GM12878 (cell line): ENCODE results near the gene NR2F2. TPM values are rescaled to one million over a fixed set of nuclear protein-coding genes. Genes with fewer than 3 reads are reported as not detected.
A peak's percentile ranks its signal among the peaks of the same experiment; 100 is the strongest.

Experiments used
- ATAC-seq: fragments of 200-7000 bp; cut with Tn5 transposase; 3 replicates; pipeline ENCODE4 v1.9.1; 2020; ENCODE audit warnings: mild to moderate bottlenecking, moderate library complexity
- BruUV-seq: library from RNA; stranded (reverse); fragments of 400-500 nt; replicated peaks from 2 replicates; lab custom pipeline; 2021; lab: Mats Ljungman, UMichigan
- CTCF ChIA-PET: fragments of 300-600 bp; sonication (Branson Sonifier 250); formaldehyde crosslinking; extraction: SDS; loops from one replicate; lab custom pipeline; 2021; ENCODE audit warnings: inconsistent platforms; lab: Yijun Ruan, JAX
- POLR2A ChIA-PET: fragments of 350-600 bp; formaldehyde crosslinking; extraction: SDS; loops from one replicate; lab custom pipeline; 2021; ENCODE audit warnings: inconsistent platforms; lab: Charles Lee
- RAD21 ChIA-PET: fragments of 300-600 bp; sonication (Branson Sonifier 250); formaldehyde crosslinking; loops from one replicate; lab custom pipeline; 2023; ENCODE audit warnings: antibody characterized with exemption; ENCODE audit not compliant: unreplicated experiment; lab: Charles Lee
- SMC1A ChIA-PET: fragments of 300-600 bp; sonication (Branson Sonifier 250); formaldehyde crosslinking; loops from one replicate; lab custom pipeline; 2023; ENCODE audit not compliant: unreplicated experiment, uncharacterized antibody; lab: Charles Lee
- DNase-seq: peaks from one replicate; pipeline ENCODE4 v3.0.0-alpha.2; 2011; ENCODE audit warnings: low read depth, low spot score
- FAIRE-seq: peaks from 3 replicates; lab custom pipeline; 2011; peaks lifted over from hg19 to GRCh38; lab: Jason Lieb, UNC
- H2AFZ ChIP-seq: 2 replicates; pipeline ENCODE4 v1.6.0; 2011; ENCODE audit warnings: low read depth, low read length, control low read depth; ENCODE audit not compliant: control insufficient read depth
- H3K27ac ChIP-seq: 2 replicates; pipeline ENCODE4 v1.5.1; 2011; ENCODE audit warnings: control low read depth; ENCODE audit not compliant: control insufficient read depth, insufficient read depth
- H3K27me3 ChIP-seq, 2 experiments: replicated peaks in 1 of 2; 2 replicates each; pipeline versions ENCODE4 v1.6.0 to v1.6.1; 2011; ENCODE audit warnings: low read length in 1 of 2; ENCODE audit not compliant: control insufficient read depth in 2 of 2, insufficient read depth in 2 of 2
- H3K36me3 ChIP-seq, 2 experiments: 2 replicates each; pipeline ENCODE4 v1.5.1; 2011; ENCODE audit warnings: low read length in 1 of 2; ENCODE audit not compliant: control insufficient read depth in 2 of 2, insufficient read depth in 2 of 2
- H3K4me1 ChIP-seq: 2 replicates; pipeline ENCODE4 v1.6.1; 2011; ENCODE audit warnings: mild to moderate bottlenecking, low read length, moderate library complexity, mixed read lengths; ENCODE audit not compliant: control insufficient read depth, insufficient read depth
- H3K4me2 ChIP-seq: 2 replicates; pipeline ENCODE4 v1.6.0; 2011; ENCODE audit warnings: control low read depth; ENCODE audit not compliant: control insufficient read depth, insufficient read depth
- H3K4me3 ChIP-seq: fragments of 200-600 bp; sonication (generic); 2 replicates; pipeline ENCODE4 v1.5.1; 2016
- H3K79me2 ChIP-seq: 2 replicates; pipeline ENCODE4 v1.6.0; 2011; ENCODE audit warnings: low read length; ENCODE audit not compliant: control insufficient read depth, insufficient read depth
- H3K9ac ChIP-seq: 2 replicates; pipeline ENCODE4 v1.8.0; 2011; ENCODE audit warnings: low read length, control low read depth, mixed read lengths; ENCODE audit not compliant: control insufficient read depth, insufficient read depth
- H3K9me3 ChIP-seq: replicated peaks from 3 replicates; pipeline ENCODE4 v1.5.1; 2011; ENCODE audit warnings: mild to moderate bottlenecking, low read length; ENCODE audit not compliant: control insufficient read depth, insufficient read depth
- H4K20me1 ChIP-seq: 2 replicates; pipeline ENCODE4 v1.6.0; 2011; ENCODE audit not compliant: control insufficient read depth, insufficient read depth
- ATF2 ChIP-seq: IDR thresholded peaks from 2 replicates; pipeline ENCODE4 v1.6.1; 2012; ENCODE audit warnings: low read length, inconsistent platforms
- BCL3 ChIP-seq: IDR thresholded peaks from 2 replicates; pipeline ENCODE4 v1.6.1; 2011; ENCODE audit warnings: borderline replicate concordance, low read depth, mild to moderate bottlenecking, moderate library complexity, low read length; ENCODE audit not compliant: insufficient read depth, poor library complexity, severe bottlenecking
- BHLHE40 ChIP-seq, 2 experiments: fragments of 450-650 bp in 1 of 2; IDR thresholded peaks; 2 replicates each; pipeline ENCODE4 v1.6.1; 2011 to 2017; ENCODE audit warnings: low read depth in 2 of 2, borderline replicate concordance in 1 of 2, improper control_type of control experiment in 1 of 2, low read length in 1 of 2, mild to moderate bottlenecking in 1 of 2
- CEBPB ChIP-seq, 2 experiments: fragments of 150-350 bp in 1 of 2; IDR thresholded peaks; 2 replicates each; pipeline ENCODE4 v1.6.1; 2012 to 2014; ENCODE audit warnings: low read depth in 2 of 2, low read length in 2 of 2, borderline replicate concordance in 1 of 2, inconsistent platforms in 1 of 2
- EED ChIP-seq: sonication (generic); IDR thresholded peaks from 2 replicates; pipeline ENCODE4 v1.6.1; 2016; ENCODE audit warnings: antibody characterized with exemption, low read depth
- ESRRA ChIP-seq: IDR thresholded peaks from 2 replicates; pipeline ENCODE4 v1.6.1; 2012; ENCODE audit warnings: mild to moderate bottlenecking, low read length, improper control_type of control experiment
- MLLT1 ChIP-seq: fragments of 450-650 bp; IDR thresholded peaks from 2 replicates; pipeline ENCODE4 v1.6.1; 2016; ENCODE audit warnings: mild to moderate bottlenecking
- MXI1 ChIP-seq: fragments of 150-350 bp; IDR thresholded peaks from 2 replicates; pipeline ENCODE4 v1.6.1; 2011; ENCODE audit warnings: low read depth, mild to moderate bottlenecking, inconsistent platforms, low read length, improper control_type of control experiment
- NFYA ChIP-seq: IDR thresholded peaks from 2 replicates; pipeline ENCODE4 v1.6.1; 2011; ENCODE audit warnings: low read depth, mild to moderate bottlenecking, low read length, improper control_type of control experiment, borderline replicate concordance
- NFYB ChIP-seq: IDR thresholded peaks from 2 replicates; pipeline ENCODE4 v1.6.1; 2011; ENCODE audit warnings: low read depth, mild to moderate bottlenecking, low read length, improper control_type of control experiment, moderate library complexity; ENCODE audit not compliant: insufficient read depth
- NRF1 ChIP-seq: conservative IDR thresholded peaks from 2 replicates; pipeline ENCODE4 v1.6.1; 2011; ENCODE audit warnings: mild to moderate bottlenecking, low read depth, low read length, improper control_type of control experiment
- TAF1 ChIP-seq: IDR thresholded peaks from 2 replicates; pipeline ENCODE4 v1.6.1; 2011; ENCODE audit warnings: mild to moderate bottlenecking, low read depth, low read length, borderline replicate concordance
- WGBS: methylation state at CpG from one replicate; pipeline ENCODE4 v1.1.6; 2016; ENCODE audit warnings: low lambda C conversion rate; ENCODE audit not compliant: insufficient replicate concordance, insufficient coverage; ENCODE audit errors: missing lambda C conversion rate; 5-methylcytosine and 5-hydroxymethylcytosine counted together
- in situ Hi-C: fragments of 300-500 bp; cut with MboI; formaldehyde crosslinking; loops from 9 replicates; pipeline ENCODE4 v1.14.3; 2018; ENCODE audit warnings: mixed read lengths
- intact Hi-C: fragments of 100-400 bp; cut with micrococcal nuclease; formaldehyde crosslinking; loops from one replicate; pipeline ENCODE4 v1.14.2; 2022; ENCODE audit not compliant: unreplicated experiment
- polyA plus RNA-seq, 11 experiments: library from polyadenylated mRNA; depleted of rRNA in 4 of 11; unstranded in 6 of 11; stranded (reverse) in 5 of 11; fragments of >200 nt; fragmentation: Nextera tagmentation in 4 of 11; fragmentation: Illumina TruSeq in 1 of 11; extraction: Ambion mirVana in 4 of 11; extraction: Trizol in 1 of 11; gene quantifications; 1 replicate in 1 of 11; 2 replicates in 10 of 11; pipeline versions ENCODE4 v1.2.1 to v1.2.3, GENCODE V29; 2011 to 2016; ENCODE audit warnings: inconsistent platforms in 2 of 11, missing spikeins in 2 of 11, low read depth in 1 of 11
- total RNA-seq, 4 experiments: library from RNA; depleted of rRNA in 3 of 4; stranded (reverse); fragments of >200 nt in 3 of 4; fragmentation: Illumina TruSeq in 1 of 4; extraction: Trizol in 1 of 4; gene quantifications; 2 replicates each; pipeline versions ENCODE4 v1.2.1 to v1.2.3, GENCODE V29; 2013 to 2021

NR2F2 gene
- total and polyA plus RNA-seq, 10 of the 15 experiments (the other 5 are each of a cell fraction or from before 2014, with no cell fraction given) = 1.1 to 10.1 (median 3.2) TPM

- TF ChIP-seq BHLHE40 (IDR thresholded peaks at IDR 0.05; ENCODE audit: borderline replicate concordance in 1 of 2, low read depth in 2 of 2, low read length in 1 of 2) = no peak
- no peak for TF ChIP-seq EED
- no peak for TF ChIP-seq NFYB
- TF ChIP-seq TAF1 = no peak
- no peak for TF ChIP-seq NRF1
- no peak for TF ChIP-seq ATF2
- TF ChIP-seq NFYA = no peak
- no peak for TF ChIP-seq MXI1
- TF ChIP-seq CEBPB (IDR thresholded peaks at IDR 0.05; ENCODE audit: borderline replicate concordance in 1 of 2, low read depth in 2 of 2, low read length in 2 of 2) = no peak
- TF ChIP-seq, all 136 proteins: peak for 0
These were observed 19.1 kb upstream of the NR2F2 start (continued) for GRCh38 chr15:96311256-96311955.

- BruUV-seq = no TSS peak
- H3K36me3 ChIP-seq = no peaks in the 10 kb centered on the region
- H2AFZ ChIP-seq = no peak overlapping the region
- SMC1A ChIA-PET = interaction anchor here (0.6 to 3.6 kb wide), 5 partner anchors 9 to 1022 kb away, joined by 3 to 26 read pairs (median 3); no protein-coding TSS in a partner anchor
- CTCF ChIA-PET = interaction anchor here (1.3 kb wide), 1 partner anchor 340 kb away, joined by 3 read pairs; no protein-coding TSS in a partner anchor
- intact Hi-C loops = no loop called here
- DNase-seq = no peak
- TF ChIP-seq MLLT1 (0 out of 2 replicates have a peak, but pooled peaks have one; percentile 24), BCL3 (no peak), ESRRA (no peak)
- TF ChIP-seq, all 136 proteins: peak for 1
- Histone ChIP-seq H3K9ac (no peak overlapping the region), H3K4me1 (no peaks in the 10 kb centered on the region), H3K27me3 (no peaks in the 10 kb centered on the region), H3K79me2 (no peaks in the 10 kb centered on the region), H3K9me3 (no peaks in the 10 kb centered on the region), H3K4me2 (no peak overlapping the region), H3K27ac (no peak overlapping the region), H3K4me3 (no peak overlapping the region), H4K20me1 (no peaks in the 10 kb centered on the region)
- no peak for FAIRE-seq
- in situ Hi-C loops = no loop called here
- 63% methylated on average over 5 of the region's 5 CpGs for WGBS
- ChIA-PET RAD21 (interaction anchor here (1.0 to 1.8 kb wide), 3 partner anchors 8 to 1025 kb away, joined by 3 to 7 read pairs (median 4); no protein-coding TSS in a partner anchor), POLR2A (interaction anchor here (1.2 to 2.0 kb wide), 2 partner anchors 8 to 338 kb away, joined by 3 to 9 read pairs; no protein-coding TSS in a partner anchor)
- ATAC-seq = no peak
These were observed 18.6 kb upstream of the NR2F2 start for GRCh38 chr15:96311956-96312294.
